Measurements from ENCODE around the gene C1R.

Gene C1R

DNA sequence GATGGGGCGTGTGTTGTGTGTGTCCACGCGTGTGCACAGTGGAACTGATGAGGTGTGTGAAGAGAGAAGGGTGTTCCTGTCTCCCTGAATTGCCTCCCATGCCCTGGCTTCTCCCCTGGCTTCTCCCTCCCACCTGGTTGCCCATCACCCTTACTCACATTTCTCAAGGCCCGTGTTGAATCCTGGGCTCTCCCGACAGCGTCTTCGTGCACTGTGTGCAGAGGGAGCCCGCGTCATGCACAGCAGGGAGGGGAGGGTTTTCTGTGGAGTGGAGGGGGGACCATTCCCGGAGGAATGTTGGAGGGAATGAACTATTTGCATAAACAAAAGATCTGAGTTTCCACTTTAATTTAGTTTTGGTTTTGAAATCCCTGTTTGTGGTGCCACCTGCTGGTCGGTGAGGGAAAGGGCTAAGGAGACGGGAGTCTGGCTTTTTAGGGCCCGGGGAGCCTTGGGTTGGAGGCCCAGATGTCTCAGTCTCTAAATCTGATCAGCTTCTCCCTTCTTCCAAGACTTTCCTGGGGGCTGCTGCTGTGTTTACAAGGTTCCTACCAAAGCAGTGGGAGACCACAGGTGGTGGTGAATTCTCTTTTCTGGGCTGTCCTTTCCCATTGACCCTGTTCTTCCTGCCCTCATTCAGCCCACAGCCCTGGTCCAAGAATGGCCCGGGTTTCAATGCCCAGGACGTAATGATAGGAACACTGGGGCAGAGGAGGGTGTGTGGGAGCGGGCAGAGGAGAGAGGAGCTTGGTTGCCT, at the start of gene C1R:
Gene C1R (minus strand): TSS at position 217 of the 757 bp plus-strand sequence. CDS start 57 bp downstream, at position 160.
- DNase-seq = peak; percentile 73

DNA sequence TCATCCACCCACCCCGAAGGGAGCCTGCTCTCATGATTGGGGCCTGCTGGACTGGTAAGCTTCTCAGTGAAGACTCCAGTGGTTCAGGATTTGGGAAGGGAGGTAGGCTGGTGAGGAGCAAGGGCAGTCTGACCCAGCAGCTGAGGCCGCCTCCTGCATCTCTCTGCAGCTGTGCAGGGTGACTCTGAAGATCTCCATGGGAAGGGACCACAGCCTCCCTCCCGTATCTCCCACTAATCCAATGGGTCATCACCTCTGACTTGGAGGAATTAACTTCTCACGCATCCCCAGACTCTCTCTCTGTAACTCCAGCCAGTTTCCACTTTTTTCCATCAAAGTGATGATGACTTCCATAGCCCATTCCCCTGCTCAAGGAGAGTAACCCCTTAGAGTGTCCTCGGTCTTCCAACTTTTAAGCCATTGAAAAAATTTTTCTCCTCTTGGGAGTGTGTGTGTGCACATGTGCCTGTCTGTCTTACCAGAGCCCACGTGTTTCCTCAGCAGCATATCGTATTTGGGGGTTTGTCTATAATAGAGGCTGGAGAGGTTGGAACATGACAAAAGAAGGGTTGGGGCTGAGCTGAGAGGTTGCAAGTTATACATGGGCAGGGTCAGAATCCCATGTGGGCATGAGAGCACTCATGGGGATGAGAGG, 49.2 kb upstream of the C1R start:
- no peak for DNase-seq

DNA sequence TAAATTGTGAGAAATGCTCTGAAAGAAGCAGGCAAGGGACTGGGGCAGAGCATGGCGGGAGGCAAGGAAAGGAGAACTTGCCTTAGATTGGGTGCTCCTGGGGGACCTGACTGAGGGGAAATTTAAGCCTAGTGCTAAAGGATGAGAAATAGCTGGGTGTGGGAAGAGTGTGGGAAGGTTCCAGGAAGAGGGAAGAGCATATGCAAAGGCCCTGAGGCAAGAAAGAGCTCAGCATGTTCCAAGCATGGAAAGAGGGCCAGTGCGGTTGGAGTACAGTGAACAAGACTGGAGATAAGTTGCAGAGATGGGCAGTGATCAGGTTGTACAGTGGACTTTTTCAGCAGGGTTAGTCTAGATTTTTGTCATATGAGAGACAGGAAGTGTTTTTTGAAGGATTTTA, 47.0 kb upstream of the C1R start:
- no peak for DNase-seq

DNA sequence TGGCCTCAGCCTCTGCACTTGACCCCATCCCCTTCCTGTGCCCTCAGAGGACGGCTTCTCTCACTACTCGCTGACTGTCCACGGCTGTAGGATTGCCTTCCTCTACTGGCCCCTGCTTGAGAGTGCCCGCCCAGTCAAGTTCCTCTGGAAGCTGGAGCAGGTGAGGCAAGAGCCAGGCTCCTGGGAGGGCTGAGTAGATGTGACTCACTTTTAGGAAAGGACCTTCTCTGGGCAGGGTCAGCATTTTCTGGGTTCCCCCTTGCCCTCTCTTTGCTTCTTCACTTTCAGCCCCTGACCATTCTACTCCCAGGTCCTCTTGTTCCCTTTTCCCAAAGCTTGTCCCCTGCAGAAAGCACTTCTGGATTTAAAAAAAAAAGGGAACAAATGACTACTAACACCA, 45.7 kb upstream of the C1R start:
- no peak for DNase-seq

DNA sequence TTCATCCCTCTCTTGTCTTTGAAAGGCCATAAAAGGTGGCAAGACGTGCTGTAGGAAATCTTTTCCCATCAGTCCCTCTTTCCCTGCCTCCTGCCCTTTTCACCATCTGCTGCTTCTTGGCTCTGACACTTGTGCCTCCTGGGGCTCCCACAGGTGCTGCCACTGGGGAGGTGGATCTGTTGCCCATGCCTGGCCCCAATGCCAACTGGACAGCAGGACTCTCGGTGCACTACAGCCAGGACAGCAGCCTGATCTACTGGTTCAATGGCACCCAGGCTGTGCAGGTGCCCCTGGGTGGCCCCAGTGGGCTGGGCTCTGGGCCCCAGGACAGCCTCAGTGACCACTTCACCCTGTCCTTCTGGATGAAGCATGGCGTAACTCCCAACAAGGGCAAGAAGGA, 44.4 kb upstream of the C1R start:
- no peak for DNase-seq

DNA sequence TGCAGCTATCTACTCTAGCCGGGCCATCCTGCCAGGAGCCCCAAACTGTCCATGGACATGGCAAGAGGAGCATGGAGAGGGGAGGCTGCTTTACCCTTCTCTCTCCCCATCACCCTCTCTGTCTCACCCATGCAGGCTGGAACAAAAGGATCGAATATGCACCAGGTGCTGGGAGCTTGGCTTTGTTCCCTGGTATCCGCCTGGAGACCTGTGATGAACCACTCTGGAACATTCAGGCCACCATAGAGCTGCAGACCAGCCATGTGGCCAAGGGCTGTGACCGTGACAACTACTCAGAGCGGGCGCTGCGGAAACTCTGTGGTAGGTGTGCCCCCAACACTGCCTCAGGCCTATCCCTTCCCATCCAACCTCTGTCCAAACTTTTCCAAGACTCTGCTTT, 43.8 kb upstream of the C1R start:
- no peak for DNase-seq

DNA sequence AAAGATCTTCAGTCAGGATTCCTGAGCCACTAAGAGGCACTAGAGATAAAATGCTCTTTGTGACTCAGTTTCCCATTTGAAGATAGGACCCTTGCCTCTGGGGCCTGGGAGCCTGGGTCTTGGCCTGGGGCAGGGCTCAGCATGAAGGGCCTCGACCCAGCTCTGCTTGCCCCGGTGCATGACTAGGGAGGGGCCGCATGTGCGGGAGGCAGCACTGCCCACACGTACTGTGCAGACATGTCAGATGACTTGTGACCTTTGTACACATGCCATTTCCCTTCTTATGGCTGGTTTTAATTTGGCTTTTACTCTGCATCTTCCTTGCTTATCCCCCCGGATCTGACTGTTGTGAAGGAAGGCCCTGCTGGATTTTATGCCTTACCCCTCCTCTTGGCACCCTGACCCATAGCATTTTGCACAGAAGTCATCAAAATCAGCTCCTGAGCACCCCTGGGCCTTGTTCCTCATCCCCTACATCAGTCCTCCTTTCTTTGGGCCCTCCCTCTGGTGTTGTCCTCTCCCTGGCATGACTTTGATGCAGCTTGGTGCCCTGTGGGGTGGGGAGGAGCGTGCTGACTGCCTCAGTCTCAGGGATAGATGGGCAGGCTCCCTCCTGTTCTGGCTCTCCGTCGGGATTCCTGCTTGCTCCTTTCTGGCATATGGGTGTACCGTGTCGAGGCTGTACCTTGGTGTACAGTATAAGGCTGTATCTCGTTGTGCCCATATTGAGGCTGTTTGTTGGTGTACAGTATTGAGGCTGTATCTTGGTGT, 42.3 kb upstream of the C1R start:
- no peak for DNase-seq

DNA sequence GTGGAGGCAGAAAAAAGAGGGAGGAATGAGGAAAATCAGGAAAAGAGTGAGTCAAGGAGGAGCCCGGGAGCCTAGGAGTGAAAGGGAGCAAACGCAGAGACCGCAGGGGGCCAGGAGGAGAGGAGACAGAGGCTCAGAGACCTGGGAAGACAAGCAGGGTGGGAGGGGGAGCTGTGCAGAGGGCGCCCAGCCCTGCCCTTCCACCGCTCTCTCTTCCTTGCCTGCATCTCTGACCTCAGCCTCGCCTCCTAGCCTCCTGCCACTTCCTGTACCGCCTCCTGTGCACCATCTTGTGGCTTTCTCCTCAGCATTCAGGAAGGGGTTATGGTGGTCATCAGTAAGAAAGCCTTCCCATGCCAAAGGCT, 39.2 kb upstream of the C1R start:
- DNase-seq = peak; percentile 27

DNA sequence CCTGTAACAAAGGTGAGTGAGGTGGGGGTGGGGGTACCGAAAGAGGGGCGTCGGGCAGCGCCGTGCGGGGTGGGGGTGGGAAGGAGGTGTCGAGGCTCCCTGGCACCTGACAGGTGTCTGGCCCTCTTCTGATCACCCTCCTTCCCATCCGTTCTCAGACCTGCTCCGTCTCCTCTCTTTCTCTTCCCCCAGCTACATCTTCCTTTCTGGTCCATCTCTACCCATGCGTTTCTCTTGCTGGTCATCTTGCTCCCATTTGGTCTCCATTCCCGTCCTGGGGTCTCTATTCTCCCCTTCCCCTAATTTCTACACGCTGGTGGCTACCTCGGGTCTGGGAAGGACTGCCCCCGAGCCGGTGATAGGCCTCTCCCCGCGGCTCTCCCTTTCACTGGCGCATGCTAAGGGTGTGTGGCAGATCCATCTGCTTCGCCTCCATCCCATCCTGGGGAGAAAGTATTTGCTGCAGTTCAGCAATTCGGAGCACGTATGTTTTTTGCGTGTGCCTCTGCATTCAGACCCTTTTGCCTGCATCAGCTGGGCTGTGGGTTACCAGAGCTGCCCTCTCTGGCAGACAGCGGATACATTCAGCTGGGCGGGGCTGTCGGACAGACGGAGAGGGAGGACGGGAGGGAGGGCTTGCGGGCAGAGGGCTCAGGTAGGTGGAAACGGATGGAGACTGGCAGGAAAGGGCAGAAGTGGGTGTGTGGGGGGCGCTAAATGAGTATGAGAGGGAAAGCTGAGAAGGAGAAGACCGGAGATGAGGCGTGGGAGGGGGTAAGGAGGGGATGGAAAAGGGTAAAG, 38.7 kb upstream of the C1R start:
- DNase-seq = peak; percentile 60

DNA sequence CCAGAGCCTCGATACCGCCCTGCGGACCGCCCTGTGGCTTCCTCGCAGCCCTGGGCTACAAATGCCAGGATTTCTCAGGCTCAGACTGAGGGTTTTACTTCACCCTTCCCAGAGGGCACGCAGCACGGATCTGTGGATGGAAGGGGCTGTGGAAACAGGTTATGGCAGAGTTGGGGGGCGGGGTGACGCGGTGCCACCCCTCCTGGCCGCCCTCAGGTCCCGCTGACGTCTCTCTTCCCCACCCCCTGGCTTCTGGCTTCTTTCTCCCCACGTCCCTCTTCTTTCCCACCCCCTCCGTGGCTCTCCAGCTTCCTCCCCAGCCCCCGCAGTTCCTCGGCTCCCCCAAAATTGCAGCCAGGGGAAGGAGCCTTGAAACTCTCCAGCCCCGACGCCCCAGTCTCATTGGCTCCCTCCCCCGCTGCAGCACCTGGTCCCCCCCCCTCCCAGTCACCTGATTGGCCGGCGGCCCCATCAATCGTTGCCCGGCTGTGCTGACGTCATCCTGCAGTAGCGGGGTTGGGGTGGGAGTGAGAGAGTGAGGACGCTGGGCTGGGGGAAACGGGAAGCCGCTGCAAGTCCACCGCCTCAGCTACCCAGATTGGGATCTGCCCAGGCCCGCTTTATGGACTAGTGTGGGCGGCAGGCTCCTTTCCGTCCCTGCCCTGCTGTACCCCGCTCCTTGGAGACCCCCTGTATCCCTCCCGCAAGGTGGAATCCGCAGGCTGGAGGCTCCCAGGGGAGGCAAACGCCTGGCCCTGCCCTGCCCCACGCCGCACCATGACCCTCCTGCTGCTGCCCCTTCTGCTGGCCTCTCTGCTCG, 37.8 kb upstream of the C1R start, which contains the start of gene CLSTN3:
Gene CLSTN3 (plus strand): TSS at position 500 of the 820 bp plus-strand sequence. CDS start 278 bp downstream, at position 778.
- DNase-seq = peak; percentile 91

DNA sequence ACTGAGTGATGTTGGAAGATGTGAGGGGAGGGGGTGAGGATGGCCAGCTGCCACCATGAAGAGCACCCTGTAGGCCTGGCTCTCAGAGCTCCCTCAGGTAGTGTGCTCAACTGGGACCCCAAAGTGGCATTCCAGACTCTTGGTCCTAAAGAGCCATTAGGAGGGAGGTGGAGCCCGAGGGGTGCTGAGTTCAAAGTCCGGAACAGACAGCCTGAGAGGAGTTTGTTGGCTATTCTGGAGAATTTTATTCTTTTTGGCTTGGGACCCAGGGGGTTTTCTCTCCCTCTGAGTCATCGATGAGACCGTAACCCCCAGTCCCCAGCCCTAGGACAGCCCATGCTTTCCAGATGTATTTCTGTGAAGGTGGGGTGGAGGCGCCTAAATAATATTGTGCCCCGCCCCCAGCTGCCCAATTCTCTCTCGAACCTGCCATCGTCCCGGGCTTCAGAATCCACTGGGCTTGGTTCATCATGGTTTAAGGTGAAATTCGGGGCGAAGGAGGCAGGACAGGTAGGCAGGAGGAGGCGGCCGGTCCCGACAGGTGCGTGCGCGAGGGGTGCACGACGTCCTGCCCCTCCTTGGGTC, 37.1 kb upstream of the C1R start:
- no peak for DNase-seq

DNA sequence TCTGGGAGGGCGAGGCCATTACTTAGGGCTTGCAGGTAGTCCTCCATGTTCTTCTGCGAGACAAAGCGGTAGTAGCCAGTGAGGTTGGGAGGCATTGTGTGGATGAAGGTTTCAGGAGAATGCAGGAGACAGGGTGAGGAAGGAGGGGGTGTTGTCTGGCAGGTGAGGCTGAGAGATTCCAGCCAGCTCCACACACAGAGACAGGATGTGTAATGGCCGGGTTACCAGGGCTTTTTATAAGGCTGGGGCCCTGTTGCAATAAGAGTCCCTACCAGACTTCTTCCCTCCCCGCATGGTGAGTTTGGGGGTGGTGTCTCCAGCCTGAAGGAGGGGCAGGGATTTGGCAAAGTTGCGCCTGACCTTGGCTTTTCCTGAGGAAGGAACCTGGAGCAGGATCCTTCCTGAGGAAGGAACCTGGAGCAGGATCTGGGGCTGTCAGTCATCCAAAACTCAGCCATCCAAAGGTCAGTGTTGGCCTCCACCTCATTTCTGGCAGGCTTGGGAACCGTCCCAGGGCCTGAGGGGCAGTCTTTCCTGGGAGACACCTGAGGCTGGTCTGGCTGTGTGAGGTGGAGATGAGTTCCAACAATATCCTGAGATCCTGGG, 36.5 kb upstream of the C1R start, which contains the start of gene RBP5:
Gene RBP5 (minus strand): TSS at position 209 of the 606 bp plus-strand sequence. CDS start 114 bp downstream, at position 95.
- DNase-seq = no peak

DNA sequence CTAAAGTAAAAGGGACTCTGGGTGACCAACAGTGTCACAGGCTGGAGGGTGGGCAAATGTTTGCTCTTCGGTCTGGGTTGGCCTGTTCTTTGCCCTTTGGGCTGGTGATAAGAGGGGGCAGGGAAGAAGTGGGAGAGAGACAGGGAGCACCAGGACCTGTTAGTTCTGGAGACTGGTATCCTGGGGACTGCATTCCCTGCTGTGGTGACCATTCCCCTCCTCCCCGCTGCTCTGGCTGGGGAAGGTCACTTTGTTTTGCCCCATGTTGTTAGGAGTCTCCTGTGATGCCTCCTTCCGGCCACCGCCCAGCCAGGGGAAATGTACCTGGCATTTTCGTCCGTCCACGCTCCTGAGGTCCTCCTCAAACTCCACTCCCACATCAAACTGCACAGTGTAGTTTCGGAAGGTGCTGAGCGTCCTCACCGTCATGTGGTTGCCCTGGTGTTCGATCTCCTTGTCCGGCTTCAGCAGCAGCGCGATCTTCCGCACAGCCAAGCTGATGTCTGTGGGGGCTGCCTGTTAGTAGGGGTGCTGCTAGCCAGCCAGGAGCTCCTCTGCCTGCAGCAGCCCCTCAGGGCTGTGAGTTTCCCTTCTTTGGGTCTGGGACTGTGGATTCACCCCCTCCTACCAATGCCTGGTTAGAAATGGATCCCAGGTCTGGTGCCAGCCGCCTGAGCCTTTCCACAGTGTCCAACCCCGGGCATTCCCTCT, 35.8 kb upstream of the C1R start:
- no peak for DNase-seq

DNA sequence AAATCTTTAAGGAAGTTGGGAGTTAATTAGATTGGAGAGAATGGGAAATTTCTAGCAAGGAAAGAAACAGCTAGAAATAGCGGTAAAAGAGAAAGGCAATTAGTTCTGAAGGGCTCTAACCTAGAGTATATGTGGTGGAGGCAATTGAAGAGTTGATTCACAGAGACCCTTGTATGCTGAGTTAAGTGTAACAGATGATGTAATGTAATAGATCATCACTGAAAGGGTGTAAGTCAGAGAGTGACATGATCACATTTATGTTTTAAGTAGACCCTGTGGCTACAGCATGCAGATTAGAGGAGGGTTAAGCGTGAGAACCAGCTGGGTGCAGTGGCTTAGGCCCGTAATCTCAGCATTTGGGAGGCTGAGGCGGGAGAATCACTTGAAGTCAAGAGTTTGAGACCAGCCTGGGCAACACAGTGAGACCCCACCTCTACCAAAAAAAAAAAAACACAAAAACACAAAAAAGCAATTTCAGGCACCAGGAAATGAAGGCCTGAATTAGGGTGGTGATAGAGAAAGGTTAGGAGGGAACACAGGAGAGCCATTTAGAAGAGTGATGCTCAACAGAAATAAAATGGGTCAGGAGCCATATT, 33.5 kb upstream of the C1R start:
- no peak for DNase-seq

DNA sequence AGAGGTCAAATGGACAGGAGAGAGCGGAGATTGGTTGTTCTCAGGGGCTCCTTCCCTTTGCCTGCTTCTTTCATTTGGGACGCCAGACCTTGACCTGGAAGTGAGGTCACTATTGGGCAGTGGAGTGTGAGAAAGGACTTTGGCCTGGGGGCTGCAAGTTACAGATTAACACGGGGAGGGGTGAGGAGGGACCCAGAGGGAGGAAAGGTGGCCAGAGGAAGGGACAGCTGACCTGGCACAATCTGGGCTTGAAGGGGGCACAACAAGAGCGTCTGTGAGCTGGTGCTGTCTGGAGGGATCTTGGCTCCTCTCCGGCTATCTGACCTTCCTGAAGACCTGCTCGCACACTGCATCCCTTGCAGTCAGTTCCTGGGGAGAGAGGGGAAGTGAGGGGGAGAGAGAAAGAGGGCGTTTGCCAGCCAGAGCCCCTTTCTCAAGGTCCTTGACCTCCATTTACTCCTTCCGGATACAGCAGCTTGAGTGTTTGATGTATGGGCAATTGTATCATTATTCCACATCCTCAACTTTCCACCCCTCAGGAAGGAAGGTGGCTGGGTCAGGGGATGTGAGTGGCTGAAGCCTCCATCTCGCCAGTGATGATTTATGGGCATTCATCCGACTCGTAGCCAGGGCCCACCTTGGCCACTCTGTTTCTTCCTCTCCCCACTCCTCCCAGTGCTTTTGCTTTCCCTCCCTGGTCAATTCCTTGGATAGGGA, 31.7 kb upstream of the C1R start:
- no peak for DNase-seq

DNA sequence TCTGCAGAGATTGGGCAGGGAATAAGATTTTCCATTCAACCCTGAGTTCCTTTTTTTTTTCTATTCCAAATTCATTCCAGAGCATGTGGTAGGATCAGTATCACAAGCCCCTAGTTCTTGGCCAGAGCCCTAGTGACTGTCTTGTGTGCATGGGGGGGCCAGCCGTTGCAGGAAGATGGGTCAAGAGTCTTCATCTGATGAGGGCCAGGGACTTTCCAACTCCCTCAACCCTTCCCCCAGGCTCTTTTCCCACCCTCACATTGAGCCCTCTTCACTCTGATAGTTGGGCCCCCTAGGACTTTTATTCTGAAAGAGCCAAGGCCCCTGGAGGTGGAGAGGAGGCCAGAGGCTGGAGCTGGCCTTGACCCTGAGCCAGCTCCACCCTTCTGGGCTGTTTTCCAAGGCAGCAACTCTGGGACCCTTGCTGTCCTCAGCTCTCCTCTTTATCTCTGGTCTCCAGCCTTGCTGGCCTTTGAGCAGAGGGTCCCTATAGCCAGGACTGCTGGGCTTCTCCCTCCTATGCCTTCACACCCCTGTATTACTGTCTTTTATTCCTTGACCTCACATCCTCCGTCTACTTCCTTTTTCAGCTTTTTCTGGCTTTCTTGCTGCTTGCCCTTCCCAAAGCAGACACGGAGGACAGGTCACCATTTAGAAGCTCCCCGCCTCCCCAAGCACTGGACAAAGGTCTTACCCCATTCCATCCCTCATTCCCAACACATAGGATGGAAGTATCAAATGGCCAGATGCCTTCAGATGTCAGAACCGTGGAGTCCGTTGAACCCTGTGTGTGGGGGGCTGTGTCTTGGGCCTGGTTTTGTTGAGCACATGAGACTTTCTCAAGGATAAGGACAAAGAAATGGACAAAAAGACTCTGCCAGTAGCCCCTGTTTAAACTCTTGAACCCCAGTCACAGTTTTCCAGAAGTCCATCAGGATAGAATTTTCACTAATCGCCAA, 30.8 kb upstream of the C1R start:
- DNase-seq = no peak

DNA sequence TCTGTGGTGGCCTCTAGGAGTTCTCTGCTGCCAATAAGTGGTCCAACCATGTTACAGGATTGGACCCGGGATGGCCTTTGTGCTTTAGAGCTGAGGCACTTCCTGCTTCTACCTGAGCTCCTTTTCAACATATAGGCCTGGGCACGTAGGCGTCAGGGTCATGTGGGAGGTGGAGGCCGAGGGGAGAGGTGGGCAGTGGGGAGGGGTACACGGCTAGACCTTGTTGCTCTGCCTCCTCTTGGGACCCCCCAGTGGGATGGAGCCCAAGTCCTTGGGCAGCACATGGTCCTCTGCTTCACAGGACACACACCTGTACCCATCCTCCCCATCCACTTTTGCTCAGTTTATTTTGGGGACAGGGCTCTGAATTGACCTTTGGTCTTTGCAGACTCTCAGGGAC, 29.1 kb upstream of the C1R start:
- no peak for DNase-seq

DNA sequence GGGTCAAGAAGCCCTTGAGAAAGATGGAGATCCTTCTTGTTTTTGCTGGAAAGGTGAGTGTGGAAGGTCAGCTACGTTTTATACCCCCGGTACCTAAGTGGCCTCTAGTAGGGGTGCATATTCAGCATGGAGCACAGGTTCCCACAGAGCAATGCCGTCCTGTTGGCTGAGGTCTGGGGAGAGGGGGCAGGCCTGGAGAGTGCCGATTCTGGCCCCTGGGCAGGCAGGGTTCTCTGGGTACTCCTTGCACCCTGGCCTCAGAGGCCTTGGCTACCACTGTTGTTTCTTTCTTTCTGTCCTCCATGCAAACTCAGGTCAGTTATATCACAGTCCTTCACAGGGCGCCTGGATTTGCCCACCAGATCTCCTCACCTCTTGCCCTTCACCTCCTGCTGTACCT, 27.9 kb upstream of the C1R start:
- DNase-seq = no peak
